22Rv1 (cell line): Measurements from ENCODE around the gene EML6.

Source experiments
- H3K27ac ChIP-seq: fragments of 450-650 bp; 2 replicates; pipeline ENCODE4 v1.5.1; 2017
- CTCF ChIP-seq: fragments of 450-650 bp; IDR thresholded peaks from 2 replicates; pipeline ENCODE4 v1.5.1; 2017; ENCODE audit warnings: mild to moderate bottlenecking
- ZFX ChIP-seq: fragments of 450-650 bp; IDR thresholded peaks from 2 replicates; pipeline ENCODE4 v1.6.1; 2017; ENCODE audit warnings: antibody characterized with exemption, borderline replicate concordance

EML6 gene

GRCh38 chr2:54720563-54720962 is 2.9 kb upstream of the EML6 start:
- TF ChIP-seq ZFX (no peak), CTCF (no peak)

GRCh38 chr2:54722641-54723040 is 821 bp upstream of the EML6 start:
- H3K27ac ChIP-seq: peak overlapping the region; percentile 52
- no peak for TF ChIP-seq CTCF
- TF ChIP-seq ZFX: no peak

More at GRCh38 chr2:54720563-54720962, 2.9 kb upstream of the EML6 start:
- no peak overlapping the region for H3K27ac ChIP-seq

GRCh38 chr2:54723996-54724559 is 616 bp downstream of the EML6 start:
- H3K27ac ChIP-seq: peak overlapping the region; percentile 52
- no peak for TF ChIP-seq ZFX

GRCh38 chr2:54724560-54725342 is 1.3 kb downstream of the EML6 start:
- TF ChIP-seq CTCF (no peak), ZFX (no peak)

GRCh38 chr2:54725343-54726099 is 2.1 kb downstream of the EML6 start:
- TF ChIP-seq CTCF: no peak
- no peak for TF ChIP-seq ZFX
- H3K27ac ChIP-seq: no peak overlapping the region

More at GRCh38 chr2:54724560-54725342, 1.3 kb downstream of the EML6 start:
- no peak overlapping the region for H3K27ac ChIP-seq

- no peak overlapping the region for H3K27ac ChIP-seq
- TF ChIP-seq ZFX: no peak
- TF ChIP-seq CTCF: no peak
Observed at GRCh38 chr2:54726431-54726830, 3.0 kb downstream of the EML6 start.

- TF ChIP-seq ZFX (no peak), CTCF (no peak)
- H3K27ac ChIP-seq: no peak overlapping the region
Observed at GRCh38 chr2:54726940-54727339, 3.5 kb downstream of the EML6 start.
